H9 (cell line): ENCODE results near the gene PDLIM7. TPM values are rescaled to one million over a fixed set of nuclear protein-coding genes. Genes with fewer than 3 reads are reported as not detected.

ENCODE experiments used
- DNase-seq: peaks from one replicate; pipeline ENCODE4 v3.0.0-alpha.2; 2017
- H2AFZ ChIP-seq: one replicate; pipeline ENCODE4 v1.6.1; 2013; ENCODE audit warnings: mild to moderate bottlenecking, low read length, control low read depth, moderate library complexity
- H2AK5ac ChIP-seq: 2 replicates; pipeline ENCODE4 v1.6.1; 2013; ENCODE audit warnings: low read length, control low read depth, mixed read lengths; ENCODE audit not compliant: insufficient read length
- H2BK120ac ChIP-seq: one replicate; pipeline ENCODE4 v1.6.1; 2013; ENCODE audit warnings: low read depth, mild to moderate bottlenecking, low read length, control low read depth, inconsistent platforms; ENCODE audit not compliant: poor library complexity, severe bottlenecking
- H2BK12ac ChIP-seq: 2 replicates; pipeline ENCODE4 v1.6.1; 2013; ENCODE audit warnings: low read length, control low read depth, mixed read lengths, low read depth; ENCODE audit not compliant: insufficient read length
- H2BK15ac ChIP-seq: 2 replicates; pipeline ENCODE4 v1.6.1; 2013; ENCODE audit warnings: low read depth, low read length, control low read depth
- H2BK20ac ChIP-seq: one replicate; pipeline ENCODE4 v1.6.1; 2013; ENCODE audit warnings: low read depth, mild to moderate bottlenecking, low read length, control low read depth, inconsistent platforms; ENCODE audit not compliant: poor library complexity, severe bottlenecking
- H2BK5ac ChIP-seq: 2 replicates; pipeline ENCODE4 v1.6.1; 2013; ENCODE audit warnings: low read length, control low read depth, mixed read lengths; ENCODE audit not compliant: insufficient read length
- H3K14ac ChIP-seq: 2 replicates; pipeline ENCODE4 v1.6.1; 2013; ENCODE audit warnings: low read length, control low read depth; ENCODE audit not compliant: insufficient read depth
- H3K18ac ChIP-seq: 2 replicates; pipeline ENCODE4 v1.6.1; 2013; ENCODE audit warnings: low read depth, mild to moderate bottlenecking, mixed read lengths, low read length, control low read depth; ENCODE audit not compliant: insufficient read length
- H3K23ac ChIP-seq: 2 replicates; pipeline ENCODE4 v1.6.1; 2013; ENCODE audit warnings: low read length, control low read depth, mixed read lengths, low read depth; ENCODE audit not compliant: insufficient read length
- H3K23me2 ChIP-seq: 2 replicates; pipeline ENCODE4 v1.6.1; 2013; ENCODE audit warnings: low read depth, mild to moderate bottlenecking, mixed read lengths, low read length, control low read depth; ENCODE audit not compliant: insufficient read length, poor library complexity, severe bottlenecking
- H3K27ac ChIP-seq: 2 replicates; pipeline ENCODE4 v1.5.1; 2013; ENCODE audit warnings: low read length, control low read depth, mixed read lengths, low read depth; ENCODE audit not compliant: insufficient read length
- H3K27me3 ChIP-seq: 2 replicates; pipeline ENCODE4 v1.6.1; 2013; ENCODE audit warnings: low read length, control low read depth, inconsistent platforms; ENCODE audit not compliant: insufficient read depth
- H3K4ac ChIP-seq: 2 replicates; pipeline ENCODE4 v1.6.1; 2013; ENCODE audit warnings: low read depth, mild to moderate bottlenecking, control low read depth, inconsistent platforms, low read length, moderate library complexity
- H3K4me1 ChIP-seq: 2 replicates; pipeline ENCODE4 v1.6.1; 2013; ENCODE audit warnings: low read length, control low read depth, inconsistent platforms; ENCODE audit not compliant: insufficient read depth
- H3K4me2 ChIP-seq: 2 replicates; pipeline ENCODE4 v1.6.1; 2013; ENCODE audit warnings: low read length, control low read depth, mixed read lengths; ENCODE audit not compliant: insufficient read length, insufficient read depth
- H3K56ac ChIP-seq: 2 replicates; pipeline ENCODE4 v1.6.1; 2013; ENCODE audit warnings: low read depth, mild to moderate bottlenecking, mixed read lengths, low read length, control low read depth; ENCODE audit not compliant: insufficient read length
- H3K79me1 ChIP-seq: 2 replicates; pipeline ENCODE4 v1.6.1; 2013; ENCODE audit warnings: low read depth, mild to moderate bottlenecking, moderate library complexity, low read length, control low read depth, inconsistent platforms; ENCODE audit not compliant: insufficient read depth, poor library complexity, severe bottlenecking
- H3K79me2 ChIP-seq: 2 replicates; pipeline ENCODE4 v1.6.1; 2013; ENCODE audit warnings: low read length, control low read depth, inconsistent platforms; ENCODE audit not compliant: insufficient read depth
- H3K9ac ChIP-seq: 2 replicates; pipeline ENCODE4 v1.6.1; 2013; ENCODE audit warnings: low read length, control low read depth, mixed read lengths; ENCODE audit not compliant: insufficient read length; ENCODE audit errors: extremely low read depth
- H3K9me3 ChIP-seq: one replicate; pipeline ENCODE4 v1.6.1; 2013; ENCODE audit warnings: low read depth, low read length, inconsistent platforms; ENCODE audit not compliant: control insufficient read depth
- H3T11ph ChIP-seq: one replicate; pipeline ENCODE4 v1.6.1; 2013; ENCODE audit warnings: mild to moderate bottlenecking, low read length, control low read depth, inconsistent platforms
- H4K20me1 ChIP-seq: one replicate; pipeline ENCODE4 v1.6.1; 2013; ENCODE audit not compliant: control insufficient read depth, insufficient read length, insufficient read depth
- H4K5ac ChIP-seq: 2 replicates; pipeline ENCODE4 v1.6.1; 2013; ENCODE audit warnings: low read depth, mild to moderate bottlenecking, mixed read lengths, low read length, control low read depth; ENCODE audit not compliant: insufficient read length
- H4K8ac ChIP-seq: replicated peaks from 2 replicates; pipeline ENCODE4 v1.6.1; 2013; ENCODE audit warnings: low read length, control low read depth, mixed read lengths, low read depth; ENCODE audit not compliant: insufficient read length
- H4K91ac ChIP-seq: 2 replicates; pipeline ENCODE4 v1.6.1; 2013; ENCODE audit warnings: low read depth, mild to moderate bottlenecking, moderate library complexity, mixed read lengths, low read length, control low read depth; ENCODE audit not compliant: insufficient read length
- H3K27ac Mint-ChIP-seq, 3 experiments: 2 replicates in 2 of 3; 3 replicates in 1 of 3; pipeline ENCODE4 v1.8.0; 2020 to 2021; ENCODE audit warnings: mixed read lengths in 3 of 3, mild to moderate bottlenecking in 1 of 3, moderate library complexity in 1 of 3
- H3K27me3 Mint-ChIP-seq: 2 replicates; pipeline ENCODE4 v1.8.0; 2021; ENCODE audit warnings: low read depth, mild to moderate bottlenecking, moderate library complexity, mixed read lengths
- H3K36me3 Mint-ChIP-seq, 3 experiments: 2 replicates in 2 of 3; 3 replicates in 1 of 3; pipeline ENCODE4 v1.8.0; 2020 to 2021; ENCODE audit warnings: low read depth in 3 of 3, mixed read lengths in 3 of 3; ENCODE audit not compliant: insufficient read depth in 1 of 3
- H3K4me1 Mint-ChIP-seq, 2 experiments: 2 replicates each; pipeline ENCODE4 v1.8.0; 2020; ENCODE audit warnings: mixed read lengths in 2 of 2
- H3K4me3 Mint-ChIP-seq, 2 experiments: 2 replicates in 1 of 2; 3 replicates in 1 of 2; pipeline ENCODE4 v1.8.0; 2020 to 2021; ENCODE audit warnings: mild to moderate bottlenecking in 2 of 2, mixed read lengths in 2 of 2, moderate library complexity in 1 of 2
- H3K9me3 Mint-ChIP-seq, 2 experiments: 2 replicates in 1 of 2; 3 replicates in 1 of 2; pipeline ENCODE4 v1.8.0; 2020; ENCODE audit warnings: mild to moderate bottlenecking in 2 of 2, mixed read lengths in 2 of 2, moderate library complexity in 1 of 2
- CTCF ChIP-seq: fragments of 200-600 bp; sonication (generic); conservative IDR thresholded peaks from 3 replicates; pipeline ENCODE4 v1.8.0; 2021; ENCODE audit warnings: antibody characterized with exemption, mild to moderate bottlenecking
- WGBS: extraction: QIAGEN DNeasy Blood & Tissue Kit; methylation state at CpG from one replicate; pipeline ENCODE4 v1.1.7; 2013; ENCODE audit warnings: missing lambda C conversion rate, low lambda C conversion rate, mixed read lengths; ENCODE audit not compliant: insufficient read length; ENCODE audit errors: extremely low coverage; 5-methylcytosine and 5-hydroxymethylcytosine counted together
- total RNA-seq: library from RNA; stranded (reverse); gene quantifications from 2 replicates; pipeline ENCODE4 v1.2.1, GENCODE V29; 2021

PDLIM7 gene
- total RNA-seq, 1 experiment from 2014 or later, result 137 TPM

GRCh38 chr5:177520271-177520670 is 22.9 kb upstream of the PDLIM7 start:
- H3T11ph ChIP-seq, result no peak overlapping the region
- H3K27ac ChIP-seq, result no peak overlapping the region
- no peak overlapping the region for H2BK12ac ChIP-seq
- WGBS, result no CpG with 5 or more reads among the region's 3 CpGs
- Mint-ChIP-seq H3K4me3 (no peak overlapping the region), H3K27me3 (peaks cover 3% of the 10 kb centered on the region; the same call in 1 of the 2 replicates), H3K27ac (no peak overlapping the region), H3K4me1 (peaks cover 11 to 16% of the 10 kb centered on the region in 2 experiments), H3K36me3 (peaks cover 29 to 56% (median 52%) of the 10 kb centered on the region in 3 experiments), H3K9me3 (peaks cover 0 to 3% of the 10 kb centered on the region in 2 experiments; a peak in 1 of 5 replicates)
- H2BK20ac ChIP-seq, result no peak overlapping the region
- H3K79me1 ChIP-seq, result peaks cover 6% of the 10 kb centered on the region
- H3K4me2 ChIP-seq, result no peak overlapping the region
- no peak overlapping the region for H3K18ac ChIP-seq
- no peaks in the 10 kb centered on the region for H3K4me1 ChIP-seq
- no peak overlapping the region for H2BK120ac ChIP-seq
- H4K20me1 ChIP-seq, result no peaks in the 10 kb centered on the region
- H3K27me3 ChIP-seq, result no peaks in the 10 kb centered on the region
- peaks cover 5% of the 10 kb centered on the region; the same call in 1 of the 2 replicates for H3K79me2 ChIP-seq
- no peaks in the 10 kb centered on the region for H3K9me3 ChIP-seq
- no peak overlapping the region for H4K91ac ChIP-seq
- no peak overlapping the region for H2BK15ac ChIP-seq
- H4K5ac ChIP-seq, result no peak overlapping the region
- TF ChIP-seq CTCF, result no peak
- no peak for DNase-seq
- no peak overlapping the region for H2BK5ac ChIP-seq
- H3K23ac ChIP-seq, result no peak overlapping the region
- no peak overlapping the region for H3K4ac ChIP-seq
- no peak overlapping the region for H3K56ac ChIP-seq
- H3K23me2 ChIP-seq, result peaks cover 4% of the 10 kb centered on the region
- no peak overlapping the region for H2AK5ac ChIP-seq
- no peak overlapping the region for H4K8ac ChIP-seq
- no peak overlapping the region for H3K9ac ChIP-seq
- H2AFZ ChIP-seq, result no peak overlapping the region
- H3K14ac ChIP-seq, result no peak overlapping the region
